Measurements from ENCODE around the gene SEPTIN12.

DNA sequence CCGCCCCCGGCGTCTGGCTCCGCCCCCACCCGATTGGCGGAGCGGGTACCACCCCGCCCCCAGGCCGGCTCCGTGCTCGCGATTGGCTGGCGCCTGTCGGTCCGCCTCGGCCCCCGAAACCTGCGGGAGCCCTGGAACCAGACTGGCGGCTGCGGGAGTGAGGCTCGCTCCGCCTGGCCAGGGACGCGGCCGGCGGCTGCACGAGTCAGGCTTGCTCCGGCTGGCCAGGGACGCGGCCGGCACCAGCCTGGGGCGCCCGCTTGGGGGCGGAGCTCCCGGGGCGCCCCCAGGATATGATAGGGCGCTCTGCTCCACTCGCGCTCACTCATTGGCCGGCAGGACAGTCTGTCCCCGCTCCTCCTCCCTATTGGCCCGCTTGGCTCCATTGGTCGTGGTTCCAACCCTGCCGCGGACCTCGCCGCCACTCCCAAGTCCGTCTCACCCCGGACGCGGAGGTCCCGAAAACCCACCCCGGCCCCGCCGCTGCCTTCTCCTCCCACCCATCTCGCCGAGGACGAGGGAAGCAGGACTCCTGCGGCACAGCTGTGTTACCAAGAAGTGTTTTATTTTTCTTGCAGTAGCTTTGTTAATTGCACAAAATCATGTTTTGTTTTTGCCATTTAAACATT is 14.6 kb upstream of the SEPTIN12 start:
- TF ChIP-seq, protein P1, sequence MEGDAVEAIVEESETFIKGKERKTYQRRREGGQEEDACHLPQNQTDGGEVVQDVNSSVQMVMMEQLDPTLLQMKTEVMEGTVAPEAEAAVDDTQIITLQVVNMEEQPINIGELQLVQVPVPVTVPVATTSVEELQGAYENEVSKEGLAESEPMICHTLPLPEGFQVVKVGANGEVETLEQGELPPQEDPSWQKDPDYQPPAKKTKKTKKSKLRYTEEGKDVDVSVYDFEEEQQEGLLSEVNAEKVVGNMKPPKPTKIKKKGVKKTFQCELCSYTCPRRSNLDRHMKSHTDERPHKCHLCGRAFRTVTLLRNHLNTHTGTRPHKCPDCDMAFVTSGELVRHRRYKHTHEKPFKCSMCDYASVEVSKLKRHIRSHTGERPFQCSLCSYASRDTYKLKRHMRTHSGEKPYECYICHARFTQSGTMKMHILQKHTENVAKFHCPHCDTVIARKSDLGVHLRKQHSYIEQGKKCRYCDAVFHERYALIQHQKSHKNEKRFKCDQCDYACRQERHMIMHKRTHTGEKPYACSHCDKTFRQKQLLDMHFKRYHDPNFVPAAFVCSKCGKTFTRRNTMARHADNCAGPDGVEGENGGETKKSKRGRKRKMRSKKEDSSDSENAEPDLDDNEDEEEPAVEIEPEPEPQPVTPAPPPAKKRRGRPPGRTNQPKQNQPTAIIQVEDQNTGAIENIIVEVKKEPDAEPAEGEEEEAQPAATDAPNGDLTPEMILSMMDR (IDR thresholded peaks at IDR 0.05): no peak
- TF ChIP-seq POLR2A (IDR thresholded peaks at IDR 0.05): no peak
